Activated CD8-positive, alpha-beta memory T cell treated with anti-CD3 and anti-CD28 coated beads, Interleukin-2, amount 10 ng/mL, durations not matched to agents 7 days and 5 days (primary cell): ENCODE measurements around the gene ZNF346. TPM values are rescaled to one million over a fixed set of nuclear protein-coding genes. Genes with fewer than 3 reads are reported as not detected.
A peak's percentile ranks its signal among the peaks of the same experiment; 100 is the strongest.

Experiments
- ATAC-seq: fragments of 150-1000 bp; cut with Tn5 transposase; one replicate; pipeline ENCODE4 v1.10.0; 2021; ENCODE audit warnings: moderate library complexity
- CTCF ChIA-PET: fragments of 350-600 bp; sonication (Branson Sonifier 250); formaldehyde crosslinking; loops from one replicate; lab custom pipeline; 2021; ENCODE audit warnings: antibody characterized with exemption; lab: Charles Lee
- DNase-seq: peaks from one replicate; pipeline ENCODE4 v3.0.0-alpha.2; 2020
- H3K27ac Mint-ChIP-seq: one replicate; pipeline ENCODE4 v1.8.0; 2021; ENCODE audit warnings: mild to moderate bottlenecking, mixed read lengths
- H3K27me3 Mint-ChIP-seq: one replicate; pipeline ENCODE4 v1.8.0; 2021; ENCODE audit warnings: mixed read lengths
- H3K36me3 Mint-ChIP-seq: one replicate; pipeline ENCODE4 v1.8.0; 2021; ENCODE audit warnings: mild to moderate bottlenecking, mixed read lengths
- H3K4me1 Mint-ChIP-seq: one replicate; pipeline ENCODE4 v1.8.0; 2021; ENCODE audit warnings: mixed read lengths
- H3K4me3 Mint-ChIP-seq: one replicate; pipeline ENCODE4 v1.8.0; 2021; ENCODE audit warnings: mild to moderate bottlenecking, moderate library complexity, mixed read lengths
- H3K9me3 Mint-ChIP-seq: one replicate; pipeline ENCODE4 v1.8.0; 2022; ENCODE audit warnings: low read depth, mixed read lengths
- total RNA-seq, 2 experiments: library from RNA; stranded (reverse); gene quantifications; one replicate each; pipeline ENCODE4 v1.2.3, GENCODE V29; 2021

ZNF346 gene
- total RNA-seq, 2 experiments from 2014 or later = 28.8 to 31.2 TPM

DNA sequence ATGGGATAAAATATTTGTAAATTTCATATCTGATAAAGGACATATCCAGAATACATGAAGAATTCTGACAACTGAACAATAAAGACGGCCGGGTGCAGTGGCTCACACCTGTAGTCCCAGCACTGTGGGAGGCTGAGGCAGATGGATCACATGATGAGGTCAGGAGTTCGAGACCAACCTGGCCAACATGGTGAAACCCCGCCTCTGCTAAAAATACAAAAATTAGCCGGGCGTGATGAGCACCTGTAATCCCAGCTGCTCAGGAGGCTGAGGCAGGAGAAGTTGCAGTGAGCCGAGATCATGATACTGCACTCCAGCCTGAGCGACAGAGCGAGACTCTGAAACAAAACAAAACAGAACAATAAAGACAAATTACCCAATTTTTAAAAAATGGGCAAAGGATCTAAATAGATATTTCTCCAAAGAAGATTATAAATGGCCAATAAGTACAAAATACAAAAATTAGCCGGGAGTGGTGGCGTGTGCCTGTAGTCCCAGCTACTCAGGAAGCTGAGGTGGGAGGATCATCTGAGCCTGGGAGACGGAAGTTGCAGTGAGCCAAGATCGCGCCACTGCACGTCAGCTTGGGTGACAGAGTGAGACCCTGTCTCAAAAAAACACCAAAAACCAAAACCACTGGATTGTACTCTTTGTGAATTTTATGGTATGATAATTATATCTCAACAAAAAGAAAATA lies 101.4 kb downstream of the ZNF346 start:
- Mint-ChIP-seq H3K27me3 (no peaks in the 10 kb centered on the region), H3K36me3 (no peaks in the 10 kb centered on the region), H3K4me1 (peaks cover 10% of the 10 kb centered on the region), H3K4me3 (no peak overlapping the region), H3K9me3 (no peaks in the 10 kb centered on the region), H3K27ac (no peak overlapping the region)
- ATAC-seq (no peak), DNase-seq (no peak)
- CTCF ChIA-PET = interaction anchor here (1.1 to 6.1 kb wide), 3 partner anchors 11 to 186 kb away, joined by 3 to 52 read pairs (median 3); no protein-coding TSS in a partner anchor

DNA sequence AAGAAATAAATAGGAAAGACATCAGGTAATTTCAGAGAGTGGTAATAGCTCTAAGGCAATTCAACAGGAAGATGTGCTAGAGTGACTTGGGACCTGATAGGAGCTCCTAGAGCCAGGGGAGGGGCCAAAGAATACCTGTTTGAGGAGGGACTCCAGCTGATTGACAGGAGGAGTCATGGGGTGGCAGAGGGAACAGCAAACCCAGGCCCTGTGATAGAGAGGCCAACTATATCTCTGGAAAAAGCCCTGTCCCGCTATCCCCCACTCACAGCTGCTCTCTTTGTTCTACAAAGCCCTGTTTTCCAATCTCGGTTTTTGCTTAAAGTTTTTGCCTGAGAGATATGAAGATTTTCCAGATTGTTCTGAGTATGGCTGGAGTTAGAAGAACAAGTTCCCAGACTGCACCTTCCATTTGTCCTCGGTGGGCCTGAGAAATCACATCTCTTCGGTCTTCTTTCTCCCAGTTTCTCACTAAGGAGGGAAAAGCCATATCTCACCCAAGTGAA lies 102.0 kb downstream of the ZNF346 start:
- Mint-ChIP-seq H3K27ac (no peak overlapping the region), H3K36me3 (no peaks in the 10 kb centered on the region), H3K4me1 (peaks cover 16% of the 10 kb centered on the region), H3K27me3 (no peaks in the 10 kb centered on the region), H3K4me3 (no peak overlapping the region), H3K9me3 (no peaks in the 10 kb centered on the region)
- no peak for ATAC-seq
- no peak for DNase-seq
- CTCF ChIA-PET = interaction anchor here (1.1 to 6.1 kb wide), 3 partner anchors 12 to 185 kb away, joined by 3 to 52 read pairs (median 3); no protein-coding TSS in a partner anchor

- Mint-ChIP-seq H3K36me3 (no peaks in the 10 kb centered on the region), H3K27ac (no peak overlapping the region), H3K4me1 (peaks cover 20% of the 10 kb centered on the region), H3K27me3 (no peaks in the 10 kb centered on the region), H3K4me3 (no peak overlapping the region), H3K9me3 (no peaks in the 10 kb centered on the region)
- no peak for DNase-seq
- CTCF ChIA-PET = interaction anchor here (6.1 kb wide), 1 partner anchor 14 kb away, joined by 52 read pairs; no protein-coding TSS in a partner anchor
- no peak for ATAC-seq
Observed at GRCh38 chr5:177126771-177127170, 104.3 kb downstream of the ZNF346 start.

DNA sequence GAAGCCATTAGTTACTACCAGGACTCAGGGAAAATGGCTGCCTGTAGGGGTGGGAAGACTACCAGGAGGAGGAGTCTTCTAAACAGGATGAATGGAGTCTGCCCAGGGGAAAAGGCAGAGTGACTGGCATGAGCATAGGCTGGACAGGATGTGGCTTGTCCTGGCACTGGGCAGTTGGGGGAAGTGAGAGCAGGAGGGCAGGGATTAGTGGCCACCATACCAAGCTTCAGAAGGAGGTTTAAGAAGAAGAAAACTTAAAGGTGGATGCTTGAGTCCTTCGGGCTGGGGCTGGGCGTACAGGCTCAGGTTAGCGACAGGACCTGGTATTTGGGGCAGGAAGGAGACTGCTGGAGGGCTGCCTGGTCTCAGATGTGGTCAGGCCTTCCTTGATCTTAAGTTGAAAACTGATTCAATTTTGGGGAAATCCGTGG lies 106.1 kb downstream of the ZNF346 start:
- Mint-ChIP-seq H3K4me3 (no peak overlapping the region), H3K4me1 (peaks cover 20% of the 10 kb centered on the region), H3K27me3 (no peaks in the 10 kb centered on the region), H3K9me3 (no peaks in the 10 kb centered on the region), H3K36me3 (no peaks in the 10 kb centered on the region), H3K27ac (peak overlapping the region; percentile 64)
- ATAC-seq (no peak), DNase-seq (no peak)
- CTCF ChIA-PET = interaction anchor here (1.1 to 6.1 kb wide), 4 partner anchors 10 to 57 kb away, joined by 3 to 52 read pairs (median 4); no protein-coding TSS in a partner anchor

- H3K9me3 Mint-ChIP-seq = no peaks in the 10 kb centered on the region
- peaks cover 27% of the 10 kb centered on the region for H3K4me1 Mint-ChIP-seq
- no peak for ATAC-seq
- no peak overlapping the region for H3K4me3 Mint-ChIP-seq
- CTCF ChIA-PET = interaction anchor here (0.8 to 7.7 kb wide), 2 partner anchors 13 to 16 kb away, joined by 3 to 38 read pairs; no protein-coding TSS in a partner anchor
- no peaks in the 10 kb centered on the region for H3K27me3 Mint-ChIP-seq
- no peak for DNase-seq
- H3K36me3 Mint-ChIP-seq = peaks cover 10% of the 10 kb centered on the region
- no peak overlapping the region for H3K27ac Mint-ChIP-seq
Observed at GRCh38 chr5:177130211-177131018, 107.9 kb downstream of the ZNF346 start.

Other genes starting within 250 kb of the ZNF346 start
- not detected for gene UNC5A, start 212.1 kb upstream of the ZNF346 start, total RNA-seq
- not detected for gene HK3, start 123.3 kb upstream of the ZNF346 start, total RNA-seq
- gene UIMC1, start 15.9 kb upstream of the ZNF346 start, total RNA-seq = 10 to 100 TPM; 50.1 to 56.0 TPM
- gene FGFR4, start 64.2 kb downstream of the ZNF346 start, total RNA-seq = 1 to 10 TPM in 1 of 2 experiments, under 1 TPM in 1; 0.29 to 1.1 TPM
- 100 to 1,000 TPM in 1 of 2 experiments, 10 to 100 TPM in 1; 94.6 to 114 TPM for gene NSD1, start 111.1 kb downstream of the ZNF346 start, total RNA-seq